ENCODE measurements around the gene CHRNA1.

The CHRNA1 gene
- total RNA-seq, result 0 to 0.04 (median 0) reads per million in 3 experiments

DNA sequence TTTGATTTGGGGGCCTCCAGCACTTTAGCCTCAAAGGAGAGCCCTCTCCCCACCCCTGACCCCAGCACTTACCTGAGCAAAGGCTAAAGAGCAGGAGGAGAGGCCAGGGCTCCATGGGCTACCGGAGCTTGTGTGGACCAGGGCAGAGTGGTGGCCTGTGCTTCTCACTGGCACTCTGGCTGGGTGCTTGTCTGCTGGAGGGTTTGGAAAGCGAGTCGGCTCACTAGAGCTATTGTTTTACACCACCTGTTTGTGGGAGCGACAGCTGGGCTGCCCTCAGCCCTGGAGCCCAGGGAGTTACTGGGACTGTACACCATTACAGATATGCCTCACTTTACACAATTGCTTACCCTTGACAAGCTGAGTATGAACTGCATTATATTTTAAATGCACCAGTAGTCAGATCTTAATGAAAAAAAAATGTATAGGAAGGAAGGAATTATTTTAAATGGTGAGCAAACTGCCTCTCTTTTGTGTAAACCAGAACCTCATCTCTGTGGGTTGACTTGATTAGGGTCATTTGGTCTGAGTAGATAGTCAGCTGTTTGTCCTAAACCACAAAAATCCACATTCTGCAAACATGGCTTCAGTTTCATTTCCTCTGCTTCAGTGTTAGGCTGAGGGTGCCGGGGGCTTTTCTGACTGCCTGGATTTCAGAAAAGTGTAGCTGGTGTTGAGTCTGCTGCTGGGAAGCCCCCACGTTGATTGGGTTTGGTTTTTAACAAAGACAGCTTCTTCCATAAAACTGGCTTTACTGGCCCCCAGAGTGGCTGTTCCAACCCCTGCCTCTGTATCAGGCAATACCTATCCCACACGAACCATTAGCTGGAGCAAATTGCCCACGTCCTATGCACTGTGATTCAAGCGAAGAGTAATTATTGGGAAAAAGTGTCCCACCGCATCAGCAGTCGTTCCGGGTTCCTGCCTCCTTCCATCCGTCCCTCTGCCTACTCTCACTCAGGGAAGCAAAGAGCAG, at the start of gene CHRNA1:
CHRNA1 (minus strand) TSS at position 193 of the 976 bp plus-strand sequence; CDS start at position 115, 78 bp downstream.
- DNase-seq, result no peak

DNA sequence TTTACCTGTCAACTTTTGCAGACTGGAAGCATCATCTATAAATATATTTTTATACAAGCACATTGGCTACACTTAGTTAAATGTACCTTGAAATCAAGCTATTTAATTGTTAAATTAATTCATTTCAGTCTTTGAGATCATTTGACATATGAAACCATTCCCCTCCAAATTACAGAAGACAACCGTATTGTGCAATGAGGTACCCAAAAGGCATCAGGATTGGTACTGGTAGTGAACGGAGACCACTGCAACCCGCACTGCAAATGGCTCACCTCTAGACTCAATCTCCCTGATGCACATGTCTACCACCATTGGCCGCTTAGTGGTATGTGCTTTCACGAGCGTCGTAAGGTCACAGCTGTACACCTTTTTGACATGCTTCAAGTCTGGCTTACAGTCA, 47.8 kb upstream of the CHRNA1 start:
- DNase-seq, result no peak

DNA sequence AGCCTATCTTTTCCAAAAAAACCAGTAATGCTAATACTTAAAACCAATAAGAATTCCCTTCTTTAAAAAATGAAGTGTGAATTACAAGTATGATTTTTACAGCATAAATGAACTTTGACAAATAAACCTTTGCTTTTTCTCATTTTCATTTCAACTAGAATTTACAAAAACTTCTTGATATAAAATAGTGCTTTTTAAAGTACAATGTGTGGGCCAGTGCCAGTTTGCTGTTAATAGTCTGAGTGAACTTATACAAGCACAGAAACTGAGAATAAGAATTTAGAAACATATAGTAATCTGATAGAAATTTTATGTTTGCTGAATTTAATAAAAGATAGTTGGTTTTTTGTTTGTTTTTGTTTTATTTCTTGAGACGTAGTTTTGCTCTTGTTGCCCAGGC, 43.7 kb upstream of the CHRNA1 start:
- no peak for DNase-seq

DNA sequence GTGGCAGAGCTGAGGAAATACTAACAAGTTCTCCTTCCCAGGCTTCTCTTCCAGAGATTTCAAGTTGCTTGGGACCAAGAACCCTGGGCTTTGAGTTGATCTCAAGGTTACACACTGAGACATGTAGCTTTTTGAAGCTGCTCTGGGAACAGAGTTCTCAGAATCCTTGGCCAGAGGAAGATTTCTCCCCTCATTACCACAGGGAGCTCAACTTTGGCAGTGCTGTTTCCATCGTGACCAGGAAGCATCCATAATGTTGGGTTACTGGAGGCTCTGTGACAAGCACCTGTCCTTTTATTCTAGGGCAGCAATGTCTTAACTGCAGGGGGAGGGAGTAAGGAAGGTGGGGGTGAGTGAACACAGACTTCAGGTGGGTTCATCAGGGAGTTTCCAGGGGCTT, 41.5 kb upstream of the CHRNA1 start:
- no peak for DNase-seq

DNA sequence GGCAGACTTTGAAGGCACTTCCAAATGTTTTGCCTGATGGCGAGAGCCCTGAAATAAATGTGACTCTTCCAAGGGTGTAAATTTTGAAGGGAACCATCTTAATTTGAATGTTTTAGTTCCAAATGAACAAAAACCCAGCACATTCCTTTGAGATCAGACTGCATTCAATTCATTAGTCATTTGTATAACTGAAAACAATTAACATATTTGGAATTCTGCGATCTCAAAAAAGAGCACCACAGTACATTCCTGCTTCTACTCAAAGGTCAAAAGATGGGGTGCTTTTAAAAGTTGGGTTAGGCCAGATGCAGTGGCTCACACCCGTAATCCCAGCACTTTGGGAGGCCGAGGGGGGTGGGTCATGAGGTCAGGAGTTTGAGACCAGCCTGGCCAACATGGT, 38.2 kb upstream of the CHRNA1 start:
- DNase-seq, result no peak

DNA sequence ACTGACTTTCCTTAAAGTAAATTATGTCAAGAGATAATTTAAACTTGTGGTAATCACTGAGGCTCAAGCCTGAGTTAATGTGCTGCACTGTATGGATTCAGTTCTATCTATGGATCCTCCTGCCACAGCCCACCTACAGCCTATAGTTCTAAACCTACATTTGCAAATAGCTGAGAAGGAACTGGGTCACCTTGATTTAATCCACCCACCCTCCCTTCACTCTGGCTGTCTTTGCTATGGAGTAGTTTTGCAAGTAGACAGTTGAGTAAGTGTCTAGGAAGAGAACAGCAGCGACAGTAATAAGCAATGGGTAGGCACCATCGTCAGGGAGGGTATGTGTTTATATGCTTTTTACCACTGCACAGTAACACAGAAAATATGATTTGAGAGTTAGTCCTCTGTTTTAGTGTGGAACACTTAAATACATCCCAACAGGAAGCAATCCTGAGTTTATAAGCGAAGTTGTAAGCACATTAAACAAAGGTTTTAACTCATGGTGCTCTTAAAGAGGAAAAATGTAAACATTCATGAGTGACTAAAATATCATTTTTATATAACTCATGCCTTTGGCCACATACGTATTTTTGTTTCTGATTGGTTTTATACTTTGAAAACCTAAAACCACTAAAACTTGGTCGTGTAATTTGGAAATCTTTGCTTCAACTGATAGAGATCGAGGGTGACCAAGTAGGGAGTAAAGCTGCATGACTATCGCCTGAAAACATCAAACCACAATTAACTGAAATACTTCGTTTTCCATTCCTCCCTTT, 36.3 kb upstream of the CHRNA1 start:
- no peak for DNase-seq

DNA sequence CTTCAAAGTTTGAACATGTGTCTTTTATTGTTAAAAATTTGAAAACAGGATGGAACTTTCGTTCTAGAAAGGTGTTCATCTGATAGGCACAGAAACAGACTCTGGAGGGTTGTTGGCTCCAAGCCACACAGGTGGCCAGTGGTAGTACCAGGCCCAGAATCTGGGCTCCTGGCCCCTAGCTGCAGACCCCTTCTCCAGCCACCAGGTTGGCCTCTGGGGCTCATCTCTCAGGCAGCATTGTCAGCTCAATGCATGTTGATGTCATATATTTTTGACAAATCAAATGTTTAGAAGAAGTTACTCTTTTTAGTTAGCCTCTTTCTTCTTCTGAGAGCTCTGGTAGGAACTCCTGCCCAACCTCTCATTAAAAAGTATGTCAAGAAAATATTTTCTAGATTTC, 34.5 kb upstream of the CHRNA1 start:
- no peak for DNase-seq

GRCh38 chr2:174797781-174798276, 33.6 kb upstream of the CHRNA1 start:
- DNase-seq, result no peak

DNA sequence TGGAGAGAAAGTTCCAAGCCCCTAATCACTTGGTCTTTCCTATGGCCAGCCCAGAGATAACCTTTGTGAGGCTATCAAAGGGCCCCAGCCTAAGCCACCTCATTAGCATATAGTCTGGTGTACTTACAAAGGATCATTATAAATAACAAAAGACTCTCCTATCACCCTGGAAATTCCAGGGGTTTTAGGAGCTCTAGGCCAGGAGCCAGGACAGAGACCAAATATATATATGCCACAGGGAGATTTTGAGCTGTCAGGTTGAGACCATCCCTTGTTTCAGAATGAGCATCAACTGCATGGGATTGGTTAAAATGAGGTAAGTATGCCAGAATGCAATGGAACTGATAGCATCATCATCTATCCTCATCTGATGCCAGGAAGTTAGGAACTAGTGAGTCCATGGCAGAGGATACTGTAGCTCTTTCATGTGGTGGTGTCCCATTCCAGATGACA, 32.1 kb upstream of the CHRNA1 start:
- no peak for DNase-seq

GRCh38 chr2:174794851-174795374, 30.6 kb upstream of the CHRNA1 start:
- DNase-seq, result no peak

GRCh38 chr2:174792309-174793025, 28.2 kb upstream of the CHRNA1 start:
- DNase-seq, result no peak

DNA sequence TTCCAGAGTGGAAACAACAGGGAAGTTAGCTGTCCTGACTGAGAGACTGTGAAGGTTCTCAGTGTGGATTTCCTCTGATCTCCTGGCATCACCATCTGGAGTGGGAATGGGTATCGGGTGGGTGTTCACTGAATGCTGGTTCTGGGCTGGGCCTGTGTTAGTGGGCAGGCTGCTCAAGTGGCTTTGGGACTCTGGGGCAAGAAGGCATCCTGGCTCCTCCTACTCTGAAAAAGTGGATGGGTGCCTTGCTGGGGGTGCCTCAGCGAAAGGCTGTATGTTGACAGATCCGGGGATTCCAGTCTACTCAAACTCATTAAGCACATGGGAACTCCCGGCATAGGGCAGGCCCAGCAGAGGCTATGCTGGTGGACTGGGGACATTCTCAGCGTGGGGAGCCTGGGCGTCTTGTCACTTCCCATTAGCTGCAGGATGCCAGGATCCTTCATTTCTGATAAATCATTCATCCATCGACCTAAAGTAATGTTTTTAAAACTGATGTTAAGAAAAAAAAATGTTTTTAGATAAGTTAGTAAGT, 27.5 kb upstream of the CHRNA1 start:
- no peak for DNase-seq

DNA sequence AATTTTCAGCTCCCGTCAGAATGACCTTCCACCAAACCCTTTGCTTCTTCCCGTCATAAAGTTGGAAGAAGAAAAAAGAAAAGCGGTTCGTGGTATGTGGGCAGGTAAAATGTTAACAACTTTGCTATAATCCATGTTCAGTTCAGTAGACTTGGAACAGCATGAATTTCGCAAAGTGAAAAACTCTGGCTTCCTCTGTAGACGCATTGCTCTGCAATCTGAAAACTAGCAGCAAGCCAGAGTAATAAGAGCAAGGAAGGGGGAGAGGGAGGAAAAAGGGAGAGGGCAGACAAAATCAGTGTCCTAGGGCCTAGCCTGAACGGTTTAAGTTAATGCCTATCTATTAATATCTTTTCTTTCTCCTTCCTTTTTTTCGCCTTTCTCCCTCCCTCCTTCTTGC, 26.7 kb upstream of the CHRNA1 start:
- DNase-seq, result no peak

DNA sequence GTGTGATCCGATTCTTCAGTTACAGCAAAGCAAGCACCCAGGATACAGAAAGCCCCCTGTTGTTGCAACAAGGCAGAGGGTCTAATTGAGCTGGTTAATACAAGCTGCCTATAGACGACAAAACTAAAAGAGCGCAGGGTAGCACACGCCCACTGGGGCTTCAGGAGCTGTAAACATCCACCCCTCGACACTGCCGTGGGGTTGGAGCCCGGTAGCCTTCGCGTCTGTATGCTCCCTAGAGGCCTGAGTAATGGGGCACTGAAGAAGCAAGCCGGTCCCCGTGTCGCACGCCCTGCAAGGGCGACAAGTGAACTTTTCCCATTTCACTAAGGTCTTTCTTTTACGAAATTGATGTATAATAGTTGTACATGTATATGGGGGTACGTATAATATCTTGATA, 24.7 kb upstream of the CHRNA1 start:
- DNase-seq, result no peak

GRCh38 chr2:174788291-174788929, 24.1 kb upstream of the CHRNA1 start:
- peak; percentile 18 for DNase-seq

DNA sequence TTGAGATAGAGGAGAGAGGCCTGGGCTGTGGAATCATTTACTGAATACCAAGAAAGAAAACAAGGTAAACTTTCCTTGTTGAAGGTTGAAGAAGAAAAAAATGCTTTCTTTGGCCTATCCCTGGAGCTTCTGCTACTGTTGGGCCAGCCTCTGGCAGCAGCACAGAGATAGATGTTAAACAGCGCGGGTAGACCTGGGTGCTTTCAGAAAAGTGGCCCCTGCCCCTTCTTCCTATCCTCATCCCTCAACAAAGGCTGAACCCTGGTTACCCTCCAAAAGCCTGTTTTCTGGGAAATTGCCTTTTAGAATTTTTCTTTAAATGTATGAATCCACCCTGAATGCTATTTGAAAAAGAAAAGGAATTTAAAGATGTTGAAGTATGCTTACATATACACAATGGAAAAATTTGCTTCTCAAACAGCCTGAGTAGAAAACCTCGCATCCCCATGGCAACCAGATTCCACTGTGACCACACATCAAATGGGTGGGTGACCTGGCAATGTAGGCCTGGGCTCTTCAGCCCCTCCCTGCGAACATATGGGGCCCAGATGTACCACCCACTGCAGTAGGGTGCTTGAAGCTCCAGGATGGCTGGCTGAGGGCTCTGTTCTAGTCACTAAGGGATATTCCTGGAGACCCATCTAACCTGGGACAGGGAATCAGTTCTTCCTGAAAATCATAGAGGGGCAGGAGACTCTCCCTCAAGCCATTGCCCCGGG, 23.4 kb upstream of the CHRNA1 start:
- DNase-seq, result no peak

GRCh38 chr2:174786066-174786725, 21.9 kb upstream of the CHRNA1 start:
- no peak for DNase-seq

DNA sequence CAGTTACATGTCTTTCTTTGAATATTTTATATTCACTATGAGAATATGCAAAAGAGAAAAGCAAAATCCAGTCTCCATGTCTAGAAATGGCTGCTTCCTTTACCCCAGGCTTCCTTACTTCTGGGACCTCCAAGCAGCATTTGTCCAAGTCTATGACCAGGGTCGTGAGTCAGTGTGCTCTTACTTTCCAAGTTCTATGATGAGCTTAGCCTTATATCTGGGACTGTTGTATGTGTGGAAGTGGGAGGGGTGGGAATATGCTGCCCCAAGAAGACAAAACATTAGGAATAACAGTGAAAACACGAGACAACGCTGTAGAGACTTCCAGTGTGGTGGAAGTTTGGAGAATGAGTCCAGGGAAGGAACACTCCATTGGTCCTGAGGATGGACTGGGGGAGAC, 21.2 kb upstream of the CHRNA1 start:
- DNase-seq, result no peak

DNA sequence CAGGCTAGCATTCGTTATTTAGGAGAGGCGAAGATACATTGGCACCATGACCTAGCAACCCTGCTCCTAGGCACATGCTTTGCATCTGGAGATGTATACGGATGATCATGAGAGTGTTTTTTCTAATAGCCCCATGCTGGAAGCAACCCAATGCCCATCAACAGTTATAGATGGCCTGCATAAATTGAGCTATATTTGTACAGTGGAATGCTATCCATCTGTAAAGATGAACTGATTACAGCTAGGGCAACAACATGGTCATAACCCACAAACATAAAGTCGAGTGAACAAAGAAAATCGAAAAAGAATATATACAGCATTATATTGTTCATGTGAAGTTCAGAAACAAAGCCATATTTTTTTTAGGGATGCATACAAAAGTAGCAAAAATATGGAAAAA, 20.6 kb upstream of the CHRNA1 start:
- DNase-seq, result no peak

DNA sequence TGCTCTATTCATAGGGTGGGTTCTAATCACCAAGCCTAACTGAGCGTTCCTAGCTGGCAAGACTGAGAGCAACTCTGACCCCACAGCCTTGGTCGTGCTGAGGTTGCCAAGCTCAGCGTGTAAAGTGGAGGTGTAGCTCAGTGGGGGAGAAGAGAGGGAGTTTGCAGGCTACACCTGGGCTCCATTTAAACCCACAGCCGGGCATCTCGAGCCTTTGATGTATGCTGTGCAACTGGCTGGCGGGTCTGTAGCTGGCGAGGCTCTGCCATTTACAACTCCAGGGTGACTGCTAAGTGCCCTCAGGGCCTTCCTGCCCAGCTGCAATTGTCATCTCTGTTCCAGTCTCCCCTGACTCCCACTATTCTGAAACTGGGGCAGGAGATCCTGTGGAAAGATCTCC, 20.0 kb upstream of the CHRNA1 start:
- DNase-seq, result no peak

DNA sequence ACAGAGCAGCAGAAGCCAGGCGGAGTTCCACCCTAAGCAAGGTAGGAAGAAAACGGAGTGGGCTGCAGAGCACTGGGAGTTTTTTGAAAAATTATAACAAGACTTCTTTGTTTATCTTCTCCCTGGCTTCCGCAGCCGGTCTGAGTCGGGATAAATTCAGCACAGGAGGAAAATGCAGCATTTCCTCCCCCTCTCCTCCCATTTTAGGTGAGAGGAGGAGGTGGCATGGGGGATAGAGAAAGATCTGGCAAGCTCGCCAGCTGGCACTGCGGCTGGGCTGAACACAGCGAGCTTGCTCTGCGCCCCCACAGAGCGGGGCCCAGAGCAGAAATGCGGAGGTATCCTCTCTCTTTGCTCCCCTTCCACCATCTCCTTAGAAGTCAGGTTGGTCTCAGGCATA, 17.7 kb upstream of the CHRNA1 start:
- DNase-seq, result no peak

All from central memory CD4-positive, alpha-beta T cell (primary cell).